Measurements from ENCODE around the gene EHBP1L1. TPM values are rescaled to one million over a fixed set of nuclear protein-coding genes. Genes with fewer than 3 reads are reported as not detected.
A peak's percentile ranks its signal among the peaks of the same experiment; 100 is the strongest.

EHBP1L1 gene
- total RNA-seq, 1 donor from 2014 or later = 128 TPM

DNA sequence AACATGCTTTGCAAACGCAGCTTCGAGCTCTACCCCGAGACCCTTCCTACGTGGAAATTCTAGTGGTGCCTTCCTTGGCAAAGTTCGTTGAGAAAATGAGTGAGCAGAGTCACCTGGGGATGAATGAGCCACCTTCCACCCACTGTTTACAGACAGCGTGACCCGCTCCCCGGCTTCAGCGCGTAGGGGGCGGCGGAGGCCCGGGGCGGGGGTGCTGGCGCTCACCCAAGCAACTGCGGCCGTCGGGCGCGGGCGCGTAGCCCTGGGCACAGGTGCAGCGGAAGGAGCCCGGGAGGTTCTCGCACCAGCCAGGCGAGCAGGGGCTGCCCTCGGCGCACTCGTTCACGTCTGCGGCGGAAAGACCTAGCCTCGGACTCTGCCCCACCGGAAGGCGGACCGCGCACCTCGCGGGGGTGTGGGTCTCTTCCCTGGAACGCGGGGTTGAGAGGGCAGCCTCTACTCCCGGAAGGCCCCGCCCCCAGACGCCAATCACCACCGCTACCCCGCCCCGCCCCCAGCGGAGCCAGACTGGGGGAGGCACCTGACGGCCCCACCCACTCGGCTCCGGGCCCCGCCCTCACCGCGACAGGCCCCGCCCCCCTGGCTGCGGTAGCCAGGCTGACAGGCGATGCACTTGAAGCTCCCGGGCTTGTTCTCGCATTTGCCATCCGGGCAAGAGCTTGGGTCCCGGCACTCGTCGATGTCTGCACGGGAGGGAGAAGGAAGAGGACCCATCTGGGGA is 29.5 kb upstream of the EHBP1L1 start:
- DNase-seq (ENCODE audit: low spot score) = peak; percentile 93

DNA sequence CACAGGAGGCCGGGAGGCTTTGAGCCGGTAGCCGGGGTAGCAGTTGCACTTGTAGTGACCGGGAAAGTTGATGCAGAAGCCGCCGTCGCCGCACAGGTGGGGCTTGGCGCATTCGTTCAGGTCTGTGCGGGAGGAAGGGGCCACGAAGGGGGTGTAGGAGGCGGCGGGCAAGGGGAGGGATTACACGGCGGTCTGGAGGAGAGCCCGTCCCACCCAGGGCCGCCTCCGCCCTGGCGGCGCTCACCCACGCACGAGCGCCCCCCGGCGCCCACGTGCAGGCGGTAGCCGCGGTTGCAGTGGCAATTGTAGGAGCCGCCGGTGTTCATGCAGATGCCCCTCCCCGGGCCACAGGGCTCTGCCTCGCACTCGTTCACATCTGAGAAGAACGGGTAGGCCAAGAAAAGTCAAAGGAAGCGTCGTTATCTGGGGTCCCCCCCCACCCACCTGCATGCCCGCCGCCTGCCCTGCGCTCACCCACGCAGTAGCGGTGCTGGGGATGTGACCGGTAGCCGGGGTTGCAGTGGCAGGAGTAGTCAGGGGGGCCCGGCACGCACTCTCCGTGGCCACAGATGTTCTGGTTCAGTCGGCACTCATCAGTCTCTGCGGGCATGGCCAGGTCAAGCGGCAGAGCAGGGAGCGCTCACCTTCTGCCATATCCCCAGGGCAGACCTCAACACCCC is 28.3 kb upstream of the EHBP1L1 start:
- DNase-seq (ENCODE audit: low spot score) = no peak

DNA sequence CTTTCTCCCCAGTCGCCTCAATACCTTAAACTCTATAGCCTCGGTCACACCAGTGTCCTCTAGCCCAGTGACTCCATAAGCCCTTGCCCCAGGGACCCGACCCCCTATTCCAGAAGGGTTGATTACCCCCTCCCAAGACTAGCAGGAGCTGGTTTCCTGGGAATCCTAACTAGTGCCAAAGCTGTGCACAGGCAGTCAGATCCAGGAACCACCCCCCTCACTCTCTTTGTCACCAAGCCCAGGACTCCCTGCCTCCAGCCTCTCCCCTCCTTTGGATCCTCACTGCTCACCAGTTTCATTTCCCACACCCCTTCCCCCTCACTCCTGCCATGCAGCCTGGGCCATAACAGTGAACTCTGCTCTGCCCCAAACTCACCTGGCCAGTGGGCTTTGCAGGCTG is 27.5 kb upstream of the EHBP1L1 start:
- no peak for DNase-seq (ENCODE audit: low spot score)

DNA sequence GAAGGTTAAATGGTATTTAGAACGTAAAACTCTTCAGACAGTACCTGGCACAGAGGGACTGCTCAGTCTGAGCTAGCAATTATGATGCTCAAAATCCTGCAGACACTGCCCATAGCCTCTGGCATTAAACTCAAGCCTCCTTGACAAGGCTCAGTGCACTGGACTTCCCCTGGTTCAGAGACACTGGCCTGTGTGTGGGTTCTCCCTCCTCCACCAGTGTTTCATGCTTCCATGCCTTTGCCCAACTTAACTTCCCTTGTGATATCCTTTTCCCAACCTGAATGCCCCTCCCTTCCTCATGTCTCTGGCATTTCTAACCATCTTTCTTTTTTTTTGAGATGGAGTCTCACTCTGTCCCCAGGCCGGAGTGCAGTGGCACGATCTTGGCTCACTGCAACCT is 26.8 kb upstream of the EHBP1L1 start:
- no peak for DNase-seq (ENCODE audit: low spot score)

DNA sequence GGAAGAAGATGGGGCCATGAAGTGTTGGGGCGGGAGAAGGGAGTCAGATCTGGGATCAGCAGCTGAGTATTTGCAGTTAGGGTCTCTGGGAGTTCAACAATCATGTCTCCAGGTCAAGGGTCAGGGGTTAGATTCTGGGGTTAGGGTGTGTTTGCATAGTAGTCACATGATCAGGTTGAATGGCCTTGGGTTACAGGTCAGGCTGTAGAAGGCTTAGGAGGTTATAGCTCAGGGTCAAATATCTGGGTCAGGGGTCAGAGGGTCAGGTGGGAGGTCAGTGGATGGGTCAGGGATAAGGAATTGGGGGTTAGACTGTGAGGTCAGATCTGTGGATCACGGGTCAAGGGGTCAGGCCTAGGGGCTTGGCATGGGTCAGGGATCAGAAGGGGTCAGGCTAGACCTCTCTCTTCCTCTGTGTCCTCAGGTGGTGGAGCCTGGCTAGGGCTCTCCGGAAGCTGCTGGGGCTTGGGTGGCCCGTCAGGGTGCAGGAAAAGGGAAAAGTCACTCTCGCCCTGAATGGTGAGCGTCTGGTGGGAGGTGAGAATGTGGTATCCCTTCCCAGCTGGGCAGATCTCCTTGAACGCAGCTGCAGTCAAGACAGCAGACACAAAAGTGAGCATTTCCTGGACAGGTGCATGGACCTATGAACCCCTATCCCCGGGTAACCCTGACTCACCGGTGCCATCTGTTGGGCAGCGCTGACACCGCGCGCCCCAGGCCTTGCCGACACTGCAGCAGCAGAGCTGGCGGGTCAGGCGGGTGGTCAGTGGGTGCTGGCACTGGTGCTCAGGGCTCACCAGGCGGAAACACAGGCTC is 24.1 kb upstream of the EHBP1L1 start:
- peak; percentile 62 for DNase-seq (ENCODE audit: low spot score)

DNA sequence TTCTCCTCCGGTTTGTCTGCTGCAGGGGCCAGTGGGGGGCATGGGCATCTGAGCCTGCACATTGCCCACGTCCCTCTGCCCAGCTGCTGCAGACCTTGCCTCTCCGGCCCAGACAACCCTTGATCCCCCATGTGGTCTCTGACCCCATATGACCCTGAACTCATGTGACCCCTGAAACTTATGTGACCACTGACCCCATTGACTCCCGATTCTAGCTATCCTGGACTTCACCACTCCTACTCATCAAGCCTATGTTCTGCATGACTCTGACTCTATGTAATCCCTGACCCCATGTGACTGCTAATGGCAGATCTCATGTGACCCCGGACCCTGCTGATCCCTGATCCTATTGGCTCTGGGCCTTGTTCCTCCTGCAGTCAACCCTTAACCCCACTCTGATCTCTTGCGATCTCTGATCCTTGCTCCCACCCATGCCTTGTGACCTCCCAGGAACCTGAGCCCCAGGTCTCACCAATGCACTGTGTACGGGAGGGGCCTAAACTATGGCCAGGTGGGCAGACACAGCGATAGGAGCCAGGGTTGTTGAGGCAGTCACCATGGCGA is 23.4 kb upstream of the EHBP1L1 start:
- DNase-seq (ENCODE audit: low spot score) = no peak

DNA sequence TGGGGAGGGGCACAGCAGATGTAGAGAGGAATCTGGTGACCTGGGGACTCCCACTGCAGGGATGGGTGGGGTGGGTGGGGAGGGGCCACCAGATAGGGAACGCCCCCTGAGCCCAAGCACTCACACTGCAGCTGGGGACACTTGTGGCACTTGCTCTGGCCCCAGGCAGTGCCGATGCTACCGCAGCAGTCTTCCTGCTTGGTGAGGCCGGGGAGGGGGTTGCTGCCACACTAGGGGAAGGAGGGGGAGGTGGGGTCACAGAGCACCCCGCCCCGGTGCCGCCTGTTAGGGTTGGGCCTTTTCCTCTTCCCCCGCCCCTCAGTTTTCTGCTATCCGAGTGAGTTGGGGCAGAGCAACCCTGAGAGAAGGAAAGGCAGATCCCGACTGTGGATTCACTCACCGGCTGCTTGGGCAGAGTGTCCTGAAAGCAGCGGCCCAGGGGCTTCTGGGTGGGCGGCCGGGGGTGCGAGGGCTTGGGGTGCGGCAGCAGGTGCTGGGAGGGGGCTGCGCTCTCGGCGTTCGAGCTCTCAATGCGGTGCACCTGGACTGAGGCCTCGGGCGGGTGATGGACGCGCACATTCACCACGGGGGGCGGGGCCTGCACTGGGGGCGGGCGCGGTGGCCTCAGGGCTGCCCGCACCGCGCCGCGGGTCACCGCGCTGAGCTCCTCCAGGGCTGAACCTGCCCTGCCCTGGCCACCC is 22.4 kb upstream of the EHBP1L1 start:
- no peak for DNase-seq (ENCODE audit: low spot score)

DNA sequence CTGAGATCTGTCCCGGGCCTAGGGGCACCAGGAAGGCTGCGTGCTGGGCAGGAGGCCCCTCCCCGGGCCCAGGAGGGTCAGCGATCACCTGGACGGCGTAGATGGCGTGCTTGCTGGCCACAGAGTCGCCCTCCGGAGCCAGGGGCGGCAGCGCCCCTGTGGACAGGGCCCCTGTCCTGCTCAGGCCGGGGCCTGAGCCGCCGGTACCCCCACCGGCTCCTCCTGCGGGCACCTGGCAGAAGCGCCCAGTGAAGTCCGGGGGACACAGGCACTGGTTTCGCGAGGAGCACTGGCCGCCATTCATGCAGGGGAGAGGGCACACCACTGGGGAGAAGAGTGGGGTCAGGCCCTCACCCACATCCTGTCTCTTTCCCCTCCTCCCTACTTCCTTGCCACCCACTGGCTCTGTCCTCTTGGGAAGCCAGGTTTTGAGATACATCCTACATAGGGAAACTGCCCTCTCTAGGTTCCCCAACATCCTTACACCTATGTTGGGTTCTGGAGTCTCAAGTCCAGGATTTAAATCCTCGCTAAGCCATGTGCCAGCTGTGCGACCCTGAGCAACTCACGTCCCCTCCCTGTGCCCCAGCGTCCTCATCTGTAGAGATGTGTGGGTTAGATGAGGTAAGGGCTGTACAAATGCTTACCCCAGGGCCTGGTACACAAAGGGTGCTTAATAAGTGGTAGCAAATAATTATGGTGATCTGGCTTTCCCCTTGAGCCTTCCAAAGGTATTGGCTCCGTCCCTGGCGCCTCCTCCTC is 21.6 kb upstream of the EHBP1L1 start:
- no peak for DNase-seq (ENCODE audit: low spot score)

DNA sequence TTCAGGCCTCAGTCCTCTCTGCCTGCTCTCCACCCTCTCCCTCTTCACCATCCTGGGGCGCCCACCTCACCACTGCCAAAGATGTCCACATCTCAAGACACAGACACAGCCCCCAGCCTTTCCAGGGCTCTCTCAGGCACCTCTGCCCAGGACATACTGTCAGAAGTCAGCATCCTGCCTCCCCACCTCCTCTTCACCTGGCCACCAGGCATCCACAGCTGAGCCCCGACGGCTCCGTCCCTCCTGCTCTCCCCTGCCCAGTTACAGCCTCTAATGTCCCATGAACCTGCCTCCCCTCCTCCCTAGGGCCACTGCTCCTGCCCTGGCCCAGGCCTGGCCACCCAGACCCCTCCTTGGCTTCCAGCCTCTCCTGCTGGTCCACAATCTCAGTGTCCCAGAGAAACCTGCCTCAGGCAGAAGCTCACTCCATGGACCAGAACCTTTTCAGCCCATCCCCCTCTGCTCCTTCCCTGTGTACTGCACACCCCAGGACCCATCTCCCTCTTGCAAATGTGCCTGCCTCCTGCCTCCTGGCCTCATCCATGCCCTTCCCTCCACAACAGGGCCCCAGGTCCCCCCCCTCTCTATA is 20.9 kb upstream of the EHBP1L1 start:
- no peak for DNase-seq (ENCODE audit: low spot score)

DNA sequence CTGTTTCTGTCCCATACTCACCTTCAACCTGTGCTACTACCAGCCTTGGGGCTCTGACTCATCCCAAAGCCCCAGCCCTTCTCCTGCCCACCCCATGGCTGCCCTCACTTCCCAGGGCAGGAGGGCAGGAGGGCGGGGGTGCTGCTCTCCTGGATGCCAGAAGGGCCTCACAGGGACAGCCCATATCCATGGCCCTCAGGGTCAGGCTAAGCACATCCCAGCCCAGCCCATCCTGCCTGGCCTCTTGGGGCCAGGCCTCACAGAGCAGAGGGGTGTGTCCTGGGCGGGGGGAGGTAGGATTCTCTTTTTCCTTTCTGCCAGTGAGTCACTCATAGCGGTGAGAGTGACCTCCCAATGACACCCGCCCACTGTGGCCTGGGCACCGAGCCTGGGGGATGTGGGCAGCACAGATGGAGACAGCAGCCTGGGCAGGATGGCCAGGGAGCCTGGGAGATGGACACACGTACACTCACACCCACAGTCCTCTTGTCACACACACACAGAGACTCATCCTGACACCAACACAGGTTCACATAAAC is 20.1 kb upstream of the EHBP1L1 start:
- no peak for DNase-seq (ENCODE audit: low spot score)

DNA sequence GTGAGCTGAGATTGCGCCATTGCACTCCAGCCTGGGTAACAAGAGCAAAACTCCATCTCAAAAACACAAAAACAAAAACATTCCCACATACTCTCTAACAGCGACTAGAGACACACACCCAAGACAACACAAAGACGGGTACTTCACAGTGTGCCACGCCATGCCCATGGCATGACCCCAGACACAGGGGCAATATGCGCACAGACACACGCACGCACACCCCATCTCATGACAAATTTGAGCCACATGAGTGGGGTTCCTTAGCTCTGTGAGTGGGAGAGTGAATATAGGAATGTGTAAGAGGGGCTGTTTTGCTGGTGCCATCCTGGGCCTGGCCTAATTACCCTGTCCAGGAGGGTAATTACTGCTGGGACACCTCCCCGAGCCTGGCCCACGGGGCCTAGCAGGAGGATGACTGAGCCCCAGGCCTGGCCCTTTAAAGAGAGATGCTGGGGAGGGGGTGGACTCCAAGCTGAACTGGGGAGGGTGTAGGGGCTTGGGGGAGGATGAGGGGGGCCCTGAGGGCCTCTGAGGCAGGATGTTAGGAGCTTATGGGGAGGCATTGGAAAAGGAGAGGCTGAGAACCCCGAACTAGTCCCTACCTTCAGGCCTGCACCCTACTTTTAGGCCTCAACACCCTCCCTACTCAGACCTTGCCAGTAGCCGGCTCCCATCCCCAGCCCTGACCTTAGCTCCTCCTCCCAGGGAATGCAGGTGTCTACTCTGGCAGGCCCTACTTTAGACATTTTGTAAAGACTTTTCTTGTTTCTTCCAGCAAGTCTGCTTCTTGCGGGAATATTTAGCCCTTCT is 19.2 kb upstream of the EHBP1L1 start:
- no peak for DNase-seq (ENCODE audit: low spot score)

DNA sequence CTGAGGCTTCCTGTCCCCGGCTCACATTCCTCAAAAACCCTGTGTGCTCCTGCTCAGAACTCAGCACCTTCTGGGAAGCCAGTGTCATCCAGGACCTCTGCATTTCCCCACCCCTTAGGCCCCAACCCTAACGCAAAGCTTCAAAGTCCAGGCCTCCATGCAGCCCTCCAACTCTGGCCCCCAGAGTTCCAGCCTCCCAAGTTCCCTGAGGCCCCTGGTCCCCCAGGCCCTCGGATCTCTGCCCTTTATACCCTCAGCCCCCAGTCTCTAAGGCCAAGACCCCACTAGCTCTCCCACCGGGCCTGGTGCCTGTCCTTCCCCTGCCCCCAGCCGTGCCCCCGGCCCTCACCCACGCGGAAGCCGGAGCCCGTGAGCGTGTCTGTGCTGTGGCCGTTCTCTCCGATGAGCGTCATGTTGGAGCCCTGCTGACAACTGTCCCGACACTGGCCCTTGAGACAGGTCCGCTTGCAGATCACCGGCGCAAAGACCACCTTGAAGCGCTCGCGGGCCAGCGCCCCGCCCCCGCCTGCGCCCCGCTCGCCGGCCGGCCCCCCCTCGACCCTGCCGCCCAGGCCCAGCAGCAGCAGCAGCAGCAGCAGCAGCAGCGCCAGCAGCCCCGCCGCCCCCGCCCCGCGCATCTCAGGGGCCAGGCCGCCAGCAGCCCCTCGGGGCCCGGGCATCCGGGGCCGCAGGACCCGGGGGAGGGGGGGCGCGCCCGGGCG is 18.4 kb upstream of the EHBP1L1 start:
- DNase-seq (ENCODE audit: low spot score) = no peak

DNA sequence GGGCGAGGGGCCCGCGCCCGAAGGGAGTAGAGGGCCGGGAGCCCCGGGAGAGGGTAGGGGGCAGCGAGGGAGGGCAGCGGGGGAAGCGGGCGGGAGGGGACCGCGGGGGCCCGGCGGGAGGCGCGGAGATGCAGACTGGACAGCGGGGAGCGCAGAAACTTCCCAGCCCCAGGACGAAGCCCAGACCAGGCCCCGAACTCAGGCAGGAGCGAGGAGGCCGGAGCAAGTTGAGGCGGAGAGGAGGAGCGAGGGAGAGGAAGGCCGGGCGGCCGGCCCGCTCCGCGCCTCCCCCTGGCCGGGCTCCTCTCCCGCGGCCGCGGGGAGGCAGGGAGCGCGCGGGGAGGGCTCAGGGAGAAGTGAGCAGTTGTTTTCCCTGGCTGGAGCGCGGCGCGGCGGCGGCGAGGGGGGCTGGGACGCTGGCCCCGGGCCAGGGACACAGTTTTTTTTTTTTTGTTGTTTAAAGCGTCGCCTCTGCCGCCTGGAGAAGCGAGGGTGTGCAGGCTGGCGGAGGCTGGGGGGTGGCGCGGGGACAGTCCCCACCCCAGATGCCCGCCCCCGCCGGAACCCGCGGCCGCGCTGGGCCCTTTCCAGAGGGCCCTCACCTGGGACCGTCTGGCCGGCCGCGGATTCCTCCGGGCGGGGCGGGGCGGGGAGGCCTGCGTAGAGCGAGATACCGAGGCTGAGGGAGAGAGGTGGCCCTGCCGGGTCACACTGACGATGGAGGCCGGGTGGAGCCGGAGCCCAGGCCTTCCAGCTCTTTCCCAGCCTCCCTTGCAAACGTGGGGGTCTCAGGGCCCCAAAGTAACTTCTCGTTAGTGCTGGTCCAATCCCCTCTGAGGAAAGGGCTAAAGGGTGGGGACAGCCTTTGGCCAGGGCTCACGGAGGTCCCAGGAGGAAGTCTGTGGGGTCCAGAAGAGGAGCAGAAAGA is 17.6 kb upstream of the EHBP1L1 start, which contains the start of gene LTBP3:
TSS of gene LTBP3 (minus strand) at position 358 of the 928 bp plus-strand sequence. CDS start 400 bp downstream, outside the sequence.
- DNase-seq (ENCODE audit: low spot score) = peak; percentile 76

DNA sequence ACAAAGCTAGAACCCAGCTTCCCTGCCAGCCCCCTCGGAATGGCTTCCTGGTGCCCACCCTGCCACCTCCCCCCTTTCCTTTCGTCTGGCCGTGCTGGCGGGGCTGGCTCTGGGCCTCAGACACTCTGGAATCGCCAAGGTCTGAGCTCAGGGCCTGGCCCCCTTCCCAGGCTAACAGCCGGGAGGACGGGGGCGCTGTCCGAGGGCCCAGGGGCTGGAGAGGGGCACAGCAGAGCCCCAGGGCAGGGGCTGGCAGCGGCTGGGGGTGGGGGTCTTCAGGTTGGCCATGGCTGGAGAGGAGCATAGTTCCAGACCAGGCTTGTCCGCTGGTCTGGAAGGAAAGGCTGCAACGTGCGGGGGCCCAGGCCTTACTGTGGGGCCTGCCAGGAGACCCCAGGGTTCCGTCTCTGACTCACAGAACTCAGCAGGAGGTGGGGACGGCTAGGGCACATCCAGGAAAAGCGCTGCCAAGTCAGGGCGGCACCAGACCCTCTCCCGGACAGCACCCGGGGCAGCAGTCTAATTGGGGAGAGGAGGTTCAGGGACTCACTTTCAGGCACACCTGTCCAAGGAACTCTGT is 16.8 kb upstream of the EHBP1L1 start:
- DNase-seq (ENCODE audit: low spot score) = peak; percentile 41

DNA sequence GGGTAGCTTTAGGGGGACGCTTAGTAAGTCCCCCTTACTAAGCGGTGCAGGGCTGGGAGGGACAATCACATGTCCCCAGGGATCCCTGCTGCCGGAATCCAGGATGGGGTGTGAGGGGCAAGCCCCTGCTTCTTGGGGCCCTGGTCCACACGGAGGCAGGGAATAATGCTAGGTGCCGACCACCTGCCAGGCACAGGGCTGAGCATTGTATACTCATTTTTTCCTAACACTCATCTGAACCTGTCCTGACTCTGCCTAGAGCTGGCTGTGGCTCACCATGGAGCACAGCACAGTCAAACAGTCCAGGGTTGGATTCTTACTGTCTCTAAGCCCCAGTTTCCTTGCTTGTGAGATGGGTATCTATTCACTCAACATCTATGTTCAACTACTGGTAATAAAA is 16.3 kb upstream of the EHBP1L1 start:
- DNase-seq (ENCODE audit: low spot score) = no peak

DNA sequence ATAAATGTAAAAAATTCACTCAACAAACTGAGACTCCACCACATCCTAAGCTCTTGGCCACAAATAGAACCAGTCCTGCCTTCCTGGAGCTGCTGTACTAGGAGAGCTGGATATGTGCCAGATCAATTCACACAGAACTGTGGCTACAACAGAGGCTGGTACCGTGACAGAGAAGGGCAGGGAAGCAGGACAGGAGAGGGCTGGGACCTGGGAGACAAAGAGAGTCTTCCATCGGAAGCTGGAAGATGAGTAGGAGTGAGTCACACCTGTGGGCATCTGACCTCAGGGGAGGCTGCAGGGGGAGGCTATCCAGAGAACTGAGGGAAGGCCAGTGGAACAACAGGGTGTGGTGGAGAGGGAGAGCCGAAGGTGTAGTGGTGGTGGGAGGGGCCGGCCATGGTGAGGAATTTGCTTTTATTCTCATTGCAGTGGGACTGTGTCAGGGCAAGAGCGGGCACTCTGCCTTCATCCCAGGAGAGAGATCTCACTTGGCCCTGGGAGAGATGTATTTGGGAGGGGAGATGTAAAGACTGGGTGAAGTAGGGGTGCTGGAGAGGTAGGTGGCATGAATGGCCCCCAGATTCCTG is 15.8 kb upstream of the EHBP1L1 start:
- DNase-seq (ENCODE audit: low spot score) = peak; percentile 43

All from mucosa of gallbladder (tissue), 1 donor.